Naive thymus-derived CD8-positive, alpha-beta T cell (primary cell): ENCODE data around the gene MBTPS1. TPM values are rescaled to one million over a fixed set of nuclear protein-coding genes. Genes with fewer than 3 reads are reported as not detected.

Experiments
- polyA plus RNA-seq, 3 donors: library from polyadenylated mRNA; unstranded; fragments of 300-500 nt; fragmentation: Illumina TruSeq; gene quantifications; one replicate each; pipeline ENCODE4 v1.2.3, GENCODE V29; 2021
- total RNA-seq, 8 experiments: library from RNA in 2 of 8; stranded (reverse) in 2 of 8; gene quantifications; one replicate each; pipeline ENCODE4 v1.2.3 and lab custom pipeline; 2021 to 2026

The MBTPS1 gene
- total and polyA plus RNA-seq, 5 experiments from 2014 or later = 50.9 to 150 (median 71.4) TPM

Other genes starting within 250 kb of the MBTPS1 start
- gene MLYCD, start 217.8 kb downstream of the MBTPS1 start, total RNA-seq = 10 to 100 TPM in 1 of 2 experiments, 1 to 10 TPM in 1; 9.5 to 10.1 TPM
- gene MLYCD, start 217.8 kb downstream of the MBTPS1 start, polyA plus RNA-seq = 1 to 10 TPM in 1 of 3 donors, under 1 TPM in 2; 0.69 to 2.2 (median 0.92) TPM
- 1 to 10 TPM; 2.0 to 2.2 TPM for gene OSGIN1, start 163.7 kb downstream of the MBTPS1 start, total RNA-seq
- under 1 TPM in 1 of 3 donors, not detected in 2; 0.26 TPM for gene OSGIN1, start 163.7 kb downstream of the MBTPS1 start, polyA plus RNA-seq
- gene NECAB2, start 148.7 kb downstream of the MBTPS1 start, total RNA-seq = not detected
- not detected for gene NECAB2, start 148.7 kb downstream of the MBTPS1 start, polyA plus RNA-seq
- gene SLC38A8, start 74.1 kb downstream of the MBTPS1 start, total RNA-seq = not detected
- not detected for gene SLC38A8, start 74.1 kb downstream of the MBTPS1 start, polyA plus RNA-seq
- gene HSDL1, start 28.2 kb upstream of the MBTPS1 start, total RNA-seq = 10 to 100 TPM; 23.6 to 24.8 TPM
- 10 to 100 TPM in 2 of 3 donors, 1 to 10 TPM in 1; 8.4 to 14.7 (median 14.2) TPM for gene HSDL1, start 28.2 kb upstream of the MBTPS1 start, polyA plus RNA-seq
- gene DNAAF1, start 28.4 kb upstream of the MBTPS1 start, total RNA-seq = under 1 TPM; 0.18 to 0.19 TPM
- under 1 TPM in 2 of 3 donors, not detected in 1; 0.08 to 0.98 TPM for gene DNAAF1, start 28.4 kb upstream of the MBTPS1 start, polyA plus RNA-seq
- 100 to 1,000 TPM; 107 to 110 TPM for gene TAF1C, start 70.1 kb upstream of the MBTPS1 start, total RNA-seq
- 1 to 10 TPM; 4.2 to 8.3 (median 7.9) TPM for gene TAF1C, start 70.1 kb upstream of the MBTPS1 start, polyA plus RNA-seq
- gene ADAD2, start 74.2 kb upstream of the MBTPS1 start, total RNA-seq = not detected
- gene ADAD2, start 74.2 kb upstream of the MBTPS1 start, polyA plus RNA-seq = under 1 TPM; 0.10 to 0.21 (median 0.12) TPM
- gene KCNG4, start 123.1 kb upstream of the MBTPS1 start, total RNA-seq = not detected
- not detected for gene KCNG4, start 123.1 kb upstream of the MBTPS1 start, polyA plus RNA-seq
- not detected for gene WFDC1, start 177.9 kb upstream of the MBTPS1 start, total RNA-seq
- not detected for gene WFDC1, start 177.9 kb upstream of the MBTPS1 start, polyA plus RNA-seq